ENCODE results near the gene RAB40C. TPM values are rescaled to one million over a fixed set of nuclear protein-coding genes. Genes with fewer than 3 reads are reported as not detected.

Gene RAB40C
- total RNA-seq, 5 donors from 2014 or later (not counting 1 experiment from before 2014, with no cell fraction given), result 14.1 to 28.0 (median 24.4) TPM

DNA sequence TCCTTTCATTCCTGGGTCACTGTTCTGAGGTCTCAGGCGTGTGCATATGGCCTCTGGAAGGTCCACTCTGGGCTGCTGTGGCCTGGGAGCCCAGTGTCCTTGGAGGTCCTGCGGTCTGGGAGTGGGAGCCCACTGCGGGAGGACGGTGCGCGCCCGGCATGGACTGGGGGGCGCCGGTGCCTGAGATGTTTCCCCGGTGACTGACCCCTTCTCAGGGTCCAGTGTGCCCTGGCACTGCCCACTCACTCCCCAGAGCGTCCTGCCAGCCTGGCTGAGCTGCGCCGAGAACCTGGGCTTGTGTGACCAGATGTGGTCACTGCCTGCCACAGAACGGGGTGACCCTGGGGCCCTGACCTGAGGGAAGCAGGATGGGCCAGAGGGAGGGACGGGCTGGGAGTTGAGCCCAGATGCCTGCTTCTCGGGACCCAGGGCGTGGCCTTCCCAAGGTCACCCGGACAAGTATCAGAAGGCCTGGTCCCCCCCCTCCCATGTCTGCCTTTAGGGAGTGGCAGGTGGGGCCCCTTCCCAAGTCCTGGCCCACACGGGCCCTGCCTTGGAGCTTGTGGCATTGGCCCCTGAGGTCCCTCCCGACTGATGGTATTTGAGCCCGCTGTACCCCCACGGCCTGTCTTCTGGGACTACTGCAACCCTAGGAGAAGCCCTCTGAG, 84.5 kb downstream of the RAB40C start:
- H3K9me3 ChIP-seq, result no peaks in the 10 kb centered on the region
- no peak for ATAC-seq (replicated peaks in 1 of 4)
- Mint-ChIP-seq H3K9me3 (no peaks in the 10 kb centered on the region), H3K4me3 (no peak overlapping the region), H3K27me3 (peaks cover 0 to 6% of the 10 kb centered on the region in 2 donors), H3K36me3 (peaks cover 7% of the 10 kb centered on the region), H3K27ac (no peak overlapping the region), H3K4me1 (peaks cover 6 to 21% (median 20%) of the 10 kb centered on the region in 3 donors)
- WGBS (ENCODE audit: insufficient coverage), result 93% methylated on average over 22 of the region's 22 CpGs
- ChIA-PET POLR2A (no interaction called here), CTCF (no interaction called here)
- H3K27me3 ChIP-seq (replicated peaks in 1 of 2; ENCODE audit: control insufficient read depth in 2 of 2, extremely low read depth in 1 of 2, insufficient read depth in 2 of 2, low read length in 1 of 2), result peaks cover 0 to 25% of the 10 kb centered on the region in 2 experiments
- peaks cover 0 to 38% of the 10 kb centered on the region in 2 experiments for H3K4me1 ChIP-seq (ENCODE audit: control insufficient read depth in 1 of 2, extremely low read depth in 1 of 2, insufficient read depth in 2 of 2, low read length in 2 of 2)
- DNase-seq, result no peak
- peaks cover 14 to 35% of the 10 kb centered on the region in 2 donors for H3K36me3 ChIP-seq (ENCODE audit: control insufficient read depth in 2 of 2, extremely low read depth in 1 of 2, insufficient read depth in 1 of 2, low read length in 1 of 2)
- no peak overlapping the region for H3K27ac ChIP-seq (ENCODE audit: low read length)
- no peak overlapping the region for H3K4me3 ChIP-seq (ENCODE audit: control insufficient read depth in 1 of 2, extremely low read depth in 1 of 2, low read length in 1 of 2)

DNA sequence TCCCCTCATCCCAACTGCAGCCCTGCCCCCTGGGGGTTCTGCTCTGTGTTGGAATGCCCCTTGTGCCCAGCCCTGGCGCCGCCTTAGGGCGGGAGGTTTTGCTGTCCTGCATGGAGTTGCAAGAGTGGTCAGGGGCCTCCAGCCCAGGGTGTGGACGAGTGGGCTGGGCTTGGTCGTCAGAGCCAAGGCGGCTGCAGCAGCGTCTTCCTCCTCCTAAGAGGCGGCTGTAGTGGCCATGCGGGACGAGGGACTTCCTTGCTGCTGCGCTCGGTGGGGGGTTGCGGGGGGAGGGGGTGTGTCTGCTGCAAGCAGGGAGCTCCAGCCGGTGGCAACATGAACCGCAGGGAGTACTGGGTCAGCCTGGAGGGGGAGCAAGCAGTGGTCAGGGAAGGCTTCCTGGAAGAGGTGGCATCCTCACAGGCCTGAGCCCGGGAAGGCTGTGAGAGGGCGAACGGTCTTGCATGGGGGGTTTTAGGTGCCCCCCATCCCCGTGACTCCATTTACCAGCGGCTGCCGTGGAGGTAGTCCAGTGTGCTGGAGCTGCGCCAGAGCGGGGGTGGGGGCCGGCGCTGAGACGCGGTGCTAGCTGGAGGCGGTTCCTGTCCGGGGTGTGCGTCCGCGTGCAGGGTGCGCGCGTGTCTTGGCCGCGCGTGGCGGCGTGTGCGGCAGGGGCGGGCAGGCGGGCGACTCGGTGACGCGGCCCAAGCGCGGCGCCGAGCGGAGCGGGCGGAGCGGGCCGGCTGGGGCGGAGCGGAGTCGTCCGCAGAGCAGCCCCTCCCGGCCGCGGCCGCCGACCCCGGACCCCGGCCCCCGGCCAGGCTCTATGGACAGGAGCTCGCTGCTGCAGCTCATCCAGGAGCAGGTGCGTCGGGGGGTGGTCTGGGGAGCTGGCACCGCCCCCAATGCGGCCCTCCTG, 85.4 kb downstream of the RAB40C start, which contains the start of gene RHBDL1:
RHBDL1 (plus strand) TSS at position 704 of the 916 bp plus-strand sequence; CDS start at position 824, 120 bp downstream.
- H3K4me1 Mint-ChIP-seq, result peaks cover 7 to 20% (median 19%) of the 10 kb centered on the region in 3 donors
- CTCF ChIA-PET, result no interaction called here
- peaks cover 0 to 25% of the 10 kb centered on the region in 2 experiments for H3K27me3 ChIP-seq (replicated peaks in 1 of 2; ENCODE audit: control insufficient read depth in 2 of 2, extremely low read depth in 1 of 2, insufficient read depth in 2 of 2, low read length in 1 of 2)
- no peak within 1 kb of the TSS for H3K27ac Mint-ChIP-seq
- peaks cover 7% of the 10 kb centered on the region for H3K36me3 Mint-ChIP-seq
- H3K4me3 ChIP-seq (ENCODE audit: control insufficient read depth in 1 of 2, extremely low read depth in 1 of 2, low read length in 1 of 2), result peak within 1 kb of the TSS in 1 of 2 donors; percentile 23
- POLR2A ChIA-PET, result interaction anchor here in 1 of 2 donors (0.6 kb wide), 1 partner anchor 1545 kb away, joined by 8 read pairs; no protein-coding TSS in a partner anchor
- H3K27me3 Mint-ChIP-seq, result peaks cover 0 to 6% of the 10 kb centered on the region in 2 donors
- H3K4me1 ChIP-seq (ENCODE audit: control insufficient read depth in 1 of 2, extremely low read depth in 1 of 2, insufficient read depth in 2 of 2, low read length in 2 of 2), result peaks cover 0 to 43% of the 10 kb centered on the region in 2 experiments
- peak in 1 of 35 experiments; percentile 37 for DNase-seq
- WGBS (ENCODE audit: insufficient coverage), result 8% methylated on average over 61 of the region's 73 CpGs
- peak within 1 kb of the TSS in 2 of 3 donors; percentile 45 for H3K4me3 Mint-ChIP-seq
- H3K9me3 ChIP-seq, result no peaks in the 10 kb centered on the region
- no peaks in the 10 kb centered on the region for H3K9me3 Mint-ChIP-seq
- H3K36me3 ChIP-seq (ENCODE audit: control insufficient read depth in 2 of 2, extremely low read depth in 1 of 2, insufficient read depth in 1 of 2, low read length in 1 of 2), result peaks cover 14 to 26% of the 10 kb centered on the region in 2 donors
- ATAC-seq (replicated peaks in 1 of 4), result no peak
- H3K27ac ChIP-seq (ENCODE audit: low read length), result no peak within 1 kb of the TSS

- Histone ChIP-seq H3K36me3 (ENCODE audit: control insufficient read depth in 2 of 2, extremely low read depth in 1 of 2, insufficient read depth in 1 of 2, low read length in 1 of 2) (peaks cover 10 to 18% of the 10 kb centered on the region in 2 donors), H3K27me3 (replicated peaks in 1 of 2; ENCODE audit: control insufficient read depth in 2 of 2, extremely low read depth in 1 of 2, insufficient read depth in 2 of 2, low read length in 1 of 2) (peaks cover 0 to 25% of the 10 kb centered on the region in 2 experiments), H3K4me3 (ENCODE audit: control insufficient read depth in 1 of 2, extremely low read depth in 1 of 2, low read length in 1 of 2) (peak overlapping the region in 1 of 2 donors; percentile 23), H3K4me1 (ENCODE audit: control insufficient read depth in 1 of 2, extremely low read depth in 1 of 2, insufficient read depth in 2 of 2, low read length in 2 of 2) (peaks cover 0 to 47% of the 10 kb centered on the region in 2 experiments), H3K27ac (ENCODE audit: low read length) (no peak overlapping the region), H3K9me3 (no peaks in the 10 kb centered on the region)
- no peak overlapping the region for H3K27ac Mint-ChIP-seq
- H3K4me3 Mint-ChIP-seq, result no peak overlapping the region
- peaks cover 0 to 6% of the 10 kb centered on the region in 2 donors for H3K27me3 Mint-ChIP-seq
- H3K36me3 Mint-ChIP-seq, result peaks cover 6% of the 10 kb centered on the region
- ATAC-seq (replicated peaks in 1 of 4) (no peak), DNase-seq (no peak)
- WGBS (ENCODE audit: insufficient coverage), result 88% methylated on average over 14 of the region's 25 CpGs
- ChIA-PET POLR2A (interaction anchor here (0.6 kb wide), 2 partner anchors 19 to 1544 kb away, joined by 6 to 8 read pairs; no protein-coding TSS in a partner anchor), CTCF (no interaction called here)
- peaks cover 7 to 22% (median 21%) of the 10 kb centered on the region in 3 donors for H3K4me1 Mint-ChIP-seq
- H3K9me3 Mint-ChIP-seq, result no peaks in the 10 kb centered on the region
These were observed 86.2 kb downstream of the RAB40C start for GRCh38 chr16:675884-676564.

DNA sequence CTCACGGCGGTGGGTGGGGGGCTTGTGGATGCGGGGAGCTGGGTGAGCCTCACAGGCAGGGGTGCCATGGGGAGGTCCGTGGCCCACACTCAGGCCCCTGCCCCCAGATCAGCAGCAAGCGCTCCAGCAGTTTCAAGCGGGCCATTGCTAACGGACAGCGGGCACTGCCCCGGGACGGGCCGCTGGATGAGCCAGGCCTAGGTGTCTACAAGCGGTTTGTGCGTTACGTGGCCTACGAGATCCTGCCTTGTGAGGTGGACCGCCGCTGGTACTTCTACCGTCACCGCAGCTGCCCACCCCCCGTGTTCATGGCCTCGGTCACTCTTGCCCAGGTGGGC, 86.7 kb downstream of the RAB40C start:
- Histone ChIP-seq H3K4me1 (ENCODE audit: control insufficient read depth in 1 of 2, extremely low read depth in 1 of 2, insufficient read depth in 2 of 2, low read length in 2 of 2) (peaks cover 0 to 52% of the 10 kb centered on the region in 2 experiments), H3K9me3 (no peaks in the 10 kb centered on the region), H3K4me3 (ENCODE audit: control insufficient read depth in 1 of 2, extremely low read depth in 1 of 2, low read length in 1 of 2) (no peak overlapping the region), H3K27ac (ENCODE audit: low read length) (no peak overlapping the region), H3K27me3 (replicated peaks in 1 of 2; ENCODE audit: control insufficient read depth in 2 of 2, extremely low read depth in 1 of 2, insufficient read depth in 2 of 2, low read length in 1 of 2) (peaks cover 0 to 25% of the 10 kb centered on the region in 2 experiments), H3K36me3 (ENCODE audit: control insufficient read depth in 2 of 2, extremely low read depth in 1 of 2, insufficient read depth in 1 of 2, low read length in 1 of 2) (peaks cover 9 to 15% of the 10 kb centered on the region in 2 donors)
- ChIA-PET POLR2A (interaction anchor here in 1 of 2 donors (0.6 kb wide), 1 partner anchor 19 kb away, joined by 6 read pairs; no protein-coding TSS in a partner anchor), CTCF (no interaction called here)
- Mint-ChIP-seq H3K27me3 (peaks cover 0 to 6% of the 10 kb centered on the region in 2 donors), H3K27ac (no peak overlapping the region), H3K9me3 (no peaks in the 10 kb centered on the region), H3K4me3 (peak overlapping the region in 1 of 3 donors; percentile 45), H3K36me3 (peaks cover 4% of the 10 kb centered on the region), H3K4me1 (peaks cover 7 to 27% (median 26%) of the 10 kb centered on the region in 3 donors)
- no peak for ATAC-seq (replicated peaks in 1 of 4)
- 94% methylated on average over 21 of the region's 21 CpGs for WGBS (ENCODE audit: insufficient coverage)
- DNase-seq, result no peak

GRCh38 chr16:676913-677312, 87.0 kb downstream of the RAB40C start:
- peak overlapping the region in 2 of 3 donors; percentile 6 to 45 for H3K4me3 Mint-ChIP-seq
- peaks cover 0 to 25% of the 10 kb centered on the region in 2 experiments for H3K27me3 ChIP-seq (replicated peaks in 1 of 2; ENCODE audit: control insufficient read depth in 2 of 2, extremely low read depth in 1 of 2, insufficient read depth in 2 of 2, low read length in 1 of 2)
- POLR2A ChIA-PET, result no interaction called here
- H3K36me3 ChIP-seq (ENCODE audit: control insufficient read depth in 2 of 2, extremely low read depth in 1 of 2, insufficient read depth in 1 of 2, low read length in 1 of 2), result peaks cover 12 to 16% of the 10 kb centered on the region in 2 donors
- CTCF ChIA-PET, result no interaction called here
- peaks cover 4% of the 10 kb centered on the region for H3K36me3 Mint-ChIP-seq
- peaks cover 0 to 6% of the 10 kb centered on the region in 2 donors for H3K27me3 Mint-ChIP-seq
- DNase-seq (peak in 8 of 35 experiments; percentile 27 to 48 (median 38)), ATAC-seq (replicated peaks in 1 of 4) (no peak)
- no peaks in the 10 kb centered on the region for H3K9me3 ChIP-seq
- H3K4me1 Mint-ChIP-seq, result peaks cover 7 to 31% (median 30%) of the 10 kb centered on the region in 3 donors
- H3K4me1 ChIP-seq (ENCODE audit: control insufficient read depth in 1 of 2, extremely low read depth in 1 of 2, insufficient read depth in 2 of 2, low read length in 2 of 2), result peaks cover 0 to 56% of the 10 kb centered on the region in 2 experiments
- H3K27ac Mint-ChIP-seq, result no peak overlapping the region
- no peak overlapping the region for H3K4me3 ChIP-seq (ENCODE audit: control insufficient read depth in 1 of 2, extremely low read depth in 1 of 2, low read length in 1 of 2)
- no peaks in the 10 kb centered on the region for H3K9me3 Mint-ChIP-seq
- 80% methylated on average over 23 of the region's 23 CpGs for WGBS (ENCODE audit: insufficient coverage)
- H3K27ac ChIP-seq (ENCODE audit: low read length), result no peak overlapping the region
